GM12878 (cell line): ENCODE results near the gene BICDL2. TPM values are rescaled to one million over a fixed set of nuclear protein-coding genes. Genes with fewer than 3 reads are reported as not detected.
A peak's percentile ranks its signal among the peaks of the same experiment; 100 is the strongest.
"Not testable (repeated sequence)": the region's sequence is repeated elsewhere in the genome, so short reads cannot be mapped to it uniquely, and the experiment has no call there.

Source experiments
- ATAC-seq: fragments of 200-7000 bp; cut with Tn5 transposase; 3 replicates; pipeline ENCODE4 v1.9.1; 2020; ENCODE audit warnings: mild to moderate bottlenecking, moderate library complexity
- BruUV-seq: library from RNA; stranded (reverse); fragments of 400-500 nt; replicated peaks from 2 replicates; lab custom pipeline; 2021; lab: Mats Ljungman, UMichigan
- CTCF ChIA-PET: fragments of 300-600 bp; sonication (Branson Sonifier 250); formaldehyde crosslinking; extraction: SDS; loops from one replicate; lab custom pipeline; 2021; ENCODE audit warnings: inconsistent platforms; lab: Yijun Ruan, JAX
- POLR2A ChIA-PET: fragments of 350-600 bp; formaldehyde crosslinking; extraction: SDS; loops from one replicate; lab custom pipeline; 2021; ENCODE audit warnings: inconsistent platforms; lab: Charles Lee
- RAD21 ChIA-PET: fragments of 300-600 bp; sonication (Branson Sonifier 250); formaldehyde crosslinking; loops from one replicate; lab custom pipeline; 2023; ENCODE audit warnings: antibody characterized with exemption; ENCODE audit not compliant: unreplicated experiment; lab: Charles Lee
- SMC1A ChIA-PET: fragments of 300-600 bp; sonication (Branson Sonifier 250); formaldehyde crosslinking; loops from one replicate; lab custom pipeline; 2023; ENCODE audit not compliant: unreplicated experiment, uncharacterized antibody; lab: Charles Lee
- DNase-seq: peaks from one replicate; pipeline ENCODE4 v3.0.0-alpha.2; 2011; ENCODE audit warnings: low read depth, low spot score
- FAIRE-seq: peaks from 3 replicates; lab custom pipeline; 2011; peaks lifted over from hg19 to GRCh38; lab: Jason Lieb, UNC
- H2AFZ ChIP-seq: 2 replicates; pipeline ENCODE4 v1.6.0; 2011; ENCODE audit warnings: low read depth, low read length, control low read depth; ENCODE audit not compliant: control insufficient read depth
- H3K27ac ChIP-seq: 2 replicates; pipeline ENCODE4 v1.5.1; 2011; ENCODE audit warnings: control low read depth; ENCODE audit not compliant: control insufficient read depth, insufficient read depth
- H3K27me3 ChIP-seq, 2 experiments: replicated peaks in 1 of 2; 2 replicates each; pipeline versions ENCODE4 v1.6.0 to v1.6.1; 2011; ENCODE audit warnings: low read length in 1 of 2; ENCODE audit not compliant: control insufficient read depth in 2 of 2, insufficient read depth in 2 of 2
- H3K36me3 ChIP-seq, 2 experiments: 2 replicates each; pipeline ENCODE4 v1.5.1; 2011; ENCODE audit warnings: low read length in 1 of 2; ENCODE audit not compliant: control insufficient read depth in 2 of 2, insufficient read depth in 2 of 2
- H3K4me1 ChIP-seq: 2 replicates; pipeline ENCODE4 v1.6.1; 2011; ENCODE audit warnings: mild to moderate bottlenecking, low read length, moderate library complexity, mixed read lengths; ENCODE audit not compliant: control insufficient read depth, insufficient read depth
- H3K4me2 ChIP-seq: 2 replicates; pipeline ENCODE4 v1.6.0; 2011; ENCODE audit warnings: control low read depth; ENCODE audit not compliant: control insufficient read depth, insufficient read depth
- H3K4me3 ChIP-seq: fragments of 200-600 bp; sonication (generic); 2 replicates; pipeline ENCODE4 v1.5.1; 2016
- H3K79me2 ChIP-seq: 2 replicates; pipeline ENCODE4 v1.6.0; 2011; ENCODE audit warnings: low read length; ENCODE audit not compliant: control insufficient read depth, insufficient read depth
- H3K9ac ChIP-seq: 2 replicates; pipeline ENCODE4 v1.8.0; 2011; ENCODE audit warnings: low read length, control low read depth, mixed read lengths; ENCODE audit not compliant: control insufficient read depth, insufficient read depth
- H3K9me3 ChIP-seq: replicated peaks from 3 replicates; pipeline ENCODE4 v1.5.1; 2011; ENCODE audit warnings: mild to moderate bottlenecking, low read length; ENCODE audit not compliant: control insufficient read depth, insufficient read depth
- H4K20me1 ChIP-seq: 2 replicates; pipeline ENCODE4 v1.6.0; 2011; ENCODE audit not compliant: control insufficient read depth, insufficient read depth
- CHD4 ChIP-seq: fragments of 200-600 bp; sonication (generic); IDR thresholded peaks from 2 replicates; pipeline ENCODE4 v1.6.1; 2016; ENCODE audit warnings: mild to moderate bottlenecking
- CREB1 ChIP-seq: IDR thresholded peaks from 2 replicates; pipeline ENCODE4 v1.6.1; 2012; ENCODE audit warnings: low read depth, mild to moderate bottlenecking, inconsistent platforms
- NBN ChIP-seq: fragments of 450-650 bp; IDR thresholded peaks from 2 replicates; pipeline ENCODE4 v1.6.1; 2016
- SRF ChIP-seq, 2 experiments: IDR thresholded peaks; 2 replicates each; pipeline ENCODE4 v1.6.1; 2011; ENCODE audit warnings: low read depth in 2 of 2, low read length in 2 of 2, mild to moderate bottlenecking in 1 of 2, moderate library complexity in 1 of 2
- WGBS: methylation state at CpG from one replicate; pipeline ENCODE4 v1.1.6; 2016; ENCODE audit warnings: low lambda C conversion rate; ENCODE audit not compliant: insufficient replicate concordance, insufficient coverage; ENCODE audit errors: missing lambda C conversion rate; 5-methylcytosine and 5-hydroxymethylcytosine counted together
- in situ Hi-C: fragments of 300-500 bp; cut with MboI; formaldehyde crosslinking; loops from 9 replicates; pipeline ENCODE4 v1.14.3; 2018; ENCODE audit warnings: mixed read lengths
- intact Hi-C: fragments of 100-400 bp; cut with micrococcal nuclease; formaldehyde crosslinking; loops from one replicate; pipeline ENCODE4 v1.14.2; 2022; ENCODE audit not compliant: unreplicated experiment
- polyA plus RNA-seq, 11 experiments: library from polyadenylated mRNA; depleted of rRNA in 4 of 11; unstranded in 6 of 11; stranded (reverse) in 5 of 11; fragments of >200 nt; fragmentation: Nextera tagmentation in 4 of 11; fragmentation: Illumina TruSeq in 1 of 11; extraction: Ambion mirVana in 4 of 11; extraction: Trizol in 1 of 11; gene quantifications; 1 replicate in 1 of 11; 2 replicates in 10 of 11; pipeline versions ENCODE4 v1.2.1 to v1.2.3, GENCODE V29; 2011 to 2016; ENCODE audit warnings: inconsistent platforms in 2 of 11, missing spikeins in 2 of 11, low read depth in 1 of 11
- total RNA-seq, 4 experiments: library from RNA; depleted of rRNA in 3 of 4; stranded (reverse); fragments of >200 nt in 3 of 4; fragmentation: Illumina TruSeq in 1 of 4; extraction: Trizol in 1 of 4; gene quantifications; 2 replicates each; pipeline versions ENCODE4 v1.2.1 to v1.2.3, GENCODE V29; 2013 to 2021
- TF ChIP-seq, protein P1 (sequence below), 3 experiments: IDR thresholded peaks in 2 of 3; conservative IDR thresholded peaks in 1 of 3; 2 replicates each; pipeline ENCODE4 v1.5.1; 2011; ENCODE audit warnings: low read depth in 3 of 3, low read length in 3 of 3, mild to moderate bottlenecking in 3 of 3, control low read depth in 2 of 3, moderate library complexity in 2 of 3, inconsistent platforms in 1 of 3, mixed read lengths in 1 of 3; ENCODE audit not compliant: control insufficient read depth in 2 of 3, insufficient read depth in 1 of 3; ENCODE audit errors: extremely low read depth in 1 of 3

The BICDL2 gene
- total and polyA plus RNA-seq, 10 of the 15 experiments (the other 5 are each of a cell fraction or from before 2014, with no cell fraction given), result not detected

GRCh38 chr16:3080024-3080423, 43.3 kb upstream of the BICDL2 start (continued):
- TF ChIP-seq CREB1, result no peak
- no peak for TF ChIP-seq SRF (IDR thresholded peaks at IDR 0.05; ENCODE audit: low read depth in 2 of 2, low read length in 2 of 2)

DNA sequence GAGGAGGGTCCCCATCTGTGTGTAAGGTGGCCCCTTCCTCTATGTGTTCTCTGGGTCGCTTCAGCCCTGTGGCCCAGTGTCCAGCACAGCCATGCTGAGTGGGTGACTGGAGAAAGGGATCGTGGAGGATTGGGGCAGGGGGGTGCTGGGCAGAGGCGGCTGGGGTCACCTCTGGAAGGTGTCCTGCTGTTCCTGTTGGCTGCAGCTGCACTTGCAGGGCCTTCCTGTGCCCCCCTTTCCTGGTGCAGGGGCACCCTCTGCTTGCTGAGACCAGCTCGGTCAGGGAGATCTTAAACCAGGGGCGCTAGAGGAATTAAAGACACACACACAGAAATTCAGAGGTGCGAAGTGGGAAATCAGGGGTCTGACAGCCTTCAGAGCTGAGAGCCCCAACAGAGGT, 39.8 kb upstream of the BICDL2 start:
- 32% methylated on average over 6 of the region's 6 CpGs for WGBS
- Histone ChIP-seq H3K4me1 (peaks cover 45% of the 10 kb centered on the region), H3K9me3 (peaks cover 10% of the 10 kb centered on the region), H3K27ac (peak overlapping the region; percentile 88), H2AFZ (peak overlapping the region; percentile 30), H3K4me2 (peak overlapping the region; percentile 68), H4K20me1 (no peaks in the 10 kb centered on the region), H3K36me3 (no peaks in the 10 kb centered on the region), H3K9ac (peak overlapping the region; percentile 45; the same call in 1 of the 2 replicates), H3K27me3 (no peaks in the 10 kb centered on the region), H3K79me2 (no peaks in the 10 kb centered on the region), H3K4me3 (peak overlapping the region; percentile 28; the same call in 1 of the 2 replicates)
- BruUV-seq, result TSS peak; percentile 82
- no peak for DNase-seq
- ChIA-PET POLR2A (interaction anchor here (0.6 to 4.4 kb wide), 6 partner anchors 11 to 60 kb away, joined by 3 to 38 read pairs (median 4); partner anchors contain the start of genes IL32 and ZNF213), RAD21 (interaction anchor here (1.1 to 3.5 kb wide), 4 partner anchors 10 to 17 kb away, joined by 3 to 14 read pairs (median 6); partner anchors contain the start of gene IL32), SMC1A (interaction anchor here (1.0 to 6.1 kb wide), 9 partner anchors 9 to 55 kb away, joined by 3 to 52 read pairs (median 4); partner anchors contain the start of gene IL32), CTCF (interaction anchor here (0.6 to 6.0 kb wide), 12 partner anchors 11 to 55 kb away, joined by 3 to 42 read pairs (median 10); partner anchors contain the start of gene IL32)
- no peak for FAIRE-seq
- intact Hi-C loops, result loop anchor here (2.0 kb wide), 1 partner anchor 24 kb away; no protein-coding TSS in a partner anchor
- 0 out of 2 replicates have a peak, but pooled peaks have one; percentile 14 for TF ChIP-seq NBN
- TF ChIP-seq CHD4, result no peak
- TF ChIP-seq, protein P1, sequence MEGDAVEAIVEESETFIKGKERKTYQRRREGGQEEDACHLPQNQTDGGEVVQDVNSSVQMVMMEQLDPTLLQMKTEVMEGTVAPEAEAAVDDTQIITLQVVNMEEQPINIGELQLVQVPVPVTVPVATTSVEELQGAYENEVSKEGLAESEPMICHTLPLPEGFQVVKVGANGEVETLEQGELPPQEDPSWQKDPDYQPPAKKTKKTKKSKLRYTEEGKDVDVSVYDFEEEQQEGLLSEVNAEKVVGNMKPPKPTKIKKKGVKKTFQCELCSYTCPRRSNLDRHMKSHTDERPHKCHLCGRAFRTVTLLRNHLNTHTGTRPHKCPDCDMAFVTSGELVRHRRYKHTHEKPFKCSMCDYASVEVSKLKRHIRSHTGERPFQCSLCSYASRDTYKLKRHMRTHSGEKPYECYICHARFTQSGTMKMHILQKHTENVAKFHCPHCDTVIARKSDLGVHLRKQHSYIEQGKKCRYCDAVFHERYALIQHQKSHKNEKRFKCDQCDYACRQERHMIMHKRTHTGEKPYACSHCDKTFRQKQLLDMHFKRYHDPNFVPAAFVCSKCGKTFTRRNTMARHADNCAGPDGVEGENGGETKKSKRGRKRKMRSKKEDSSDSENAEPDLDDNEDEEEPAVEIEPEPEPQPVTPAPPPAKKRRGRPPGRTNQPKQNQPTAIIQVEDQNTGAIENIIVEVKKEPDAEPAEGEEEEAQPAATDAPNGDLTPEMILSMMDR (IDR thresholded peaks at IDR 0.05 in 2 of 3, conservative IDR thresholded peaks at IDR 0.05 in 1 of 3; ENCODE audit: control insufficient read depth in 2 of 3, extremely low read depth in 1 of 3, insufficient read depth in 1 of 3, low read depth in 3 of 3, low read length in 3 of 3), result peak in 1 of 3 experiments; percentile 8; a peak in 1 of 6 replicates
- ATAC-seq, result peak; percentile 26
- in situ Hi-C loops, result no loop called here

DNA sequence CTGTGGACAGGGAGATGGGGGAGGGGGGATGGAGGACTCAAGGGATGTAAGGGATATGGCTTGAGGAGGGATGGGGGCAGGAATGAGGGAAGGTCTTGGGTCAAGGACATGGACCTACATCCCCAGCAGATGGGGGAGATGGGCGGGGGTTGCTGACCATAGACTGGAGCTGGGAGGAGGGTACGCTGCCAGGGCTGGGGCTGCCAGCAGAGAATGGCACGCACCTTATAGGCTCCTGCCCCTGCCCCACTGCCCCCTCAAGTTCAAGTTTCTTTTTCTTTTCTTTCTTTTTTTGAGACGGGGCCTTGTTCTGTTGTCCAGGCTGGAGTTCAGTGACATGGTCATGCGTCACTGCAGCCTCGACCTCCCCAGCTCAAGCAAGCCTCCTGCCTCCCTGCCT, 39.2 kb upstream of the BICDL2 start:
- H3K4me1 ChIP-seq, result peaks cover 45% of the 10 kb centered on the region
- H3K79me2 ChIP-seq, FAIRE-seq, ATAC-seq, H3K27me3 ChIP-seq, BruUV-seq, H3K9me3 ChIP-seq, H3K36me3 ChIP-seq, in situ Hi-C loops, H4K20me1 ChIP-seq, H3K9ac ChIP-seq, DNase-seq, H2AFZ ChIP-seq: not testable (repeated sequence)
- POLR2A ChIA-PET, result interaction anchor here (0.6 to 4.4 kb wide), 5 partner anchors 10 to 61 kb away, joined by 3 to 38 read pairs (median 5); partner anchors contain the start of genes IL32 and ZNF213
- intact Hi-C loops, result loop anchor here (2.0 kb wide), 1 partner anchor 25 kb away; no protein-coding TSS in a partner anchor
- peak overlapping the region; percentile 88 for H3K27ac ChIP-seq
- CTCF ChIA-PET, result interaction anchor here (1.2 to 6.0 kb wide), 9 partner anchors 11 to 53 kb away, joined by 3 to 42 read pairs (median 15); partner anchors contain the start of gene IL32
- WGBS, result 71% methylated on average over 6 of the region's 6 CpGs
- SMC1A ChIA-PET, result interaction anchor here (1.0 to 6.1 kb wide), 6 partner anchors 9 to 53 kb away, joined by 3 to 52 read pairs (median 7); partner anchors contain the start of gene IL32
- RAD21 ChIA-PET, result interaction anchor here (1.1 to 3.5 kb wide), 4 partner anchors 9 to 17 kb away, joined by 3 to 14 read pairs (median 6); partner anchors contain the start of gene IL32
- H3K4me2 ChIP-seq, result peak overlapping the region; percentile 68; the same call in 1 of the 2 replicates
- H3K4me3 ChIP-seq, result peak overlapping the region; percentile 28; the same call in 1 of the 2 replicates
